OCI-LY1 (cell line): ENCODE results near the gene MICAL2.

Source experiments
- H2AFZ ChIP-seq: fragments of 200-600 bp; sonication (generic), shearing (Covaris generic); 2 replicates; pipeline ENCODE4 v1.6.0; 2014; ENCODE audit warnings: antibody characterized with exemption, mild to moderate bottlenecking, low read length
- H3F3A ChIP-seq: fragments of 200-600 bp; sonication (generic), shearing (Covaris generic); 2 replicates; pipeline ENCODE4 v1.6.0; 2014; ENCODE audit warnings: mild to moderate bottlenecking, antibody characterized with exemption, low read length, moderate library complexity; ENCODE audit not compliant: insufficient read depth
- H3K27ac ChIP-seq: fragments of 200-600 bp; sonication (generic); 2 replicates; pipeline ENCODE4 v1.5.1; 2014; ENCODE audit warnings: low read length, mixed run types, mild to moderate bottlenecking, low read depth; ENCODE audit not compliant: poor library complexity, severe bottlenecking
- H3K27me3 ChIP-seq: fragments of 200-600 bp; sonication (generic); 2 replicates; pipeline ENCODE4 v1.6.0; 2014; ENCODE audit warnings: antibody characterized with exemption, mild to moderate bottlenecking, low read length, moderate library complexity; ENCODE audit not compliant: insufficient read depth
- H3K36me3 ChIP-seq: fragments of 200-600 bp; sonication (generic); 2 replicates; pipeline ENCODE4 v1.6.1; 2014; ENCODE audit warnings: mild to moderate bottlenecking, antibody characterized with exemption, low read length, moderate library complexity, mixed read lengths; ENCODE audit not compliant: insufficient read depth
- H3K4me1 ChIP-seq: fragments of 200-600 bp; sonication (generic); 2 replicates; pipeline ENCODE4 v1.5.1; 2014; ENCODE audit warnings: mild to moderate bottlenecking, low read length, moderate library complexity; ENCODE audit not compliant: insufficient read depth, severe bottlenecking
- H3K4me2 ChIP-seq: fragments of 200-600 bp; sonication (generic), shearing (Covaris generic); 2 replicates; pipeline ENCODE4 v1.6.1; 2014; ENCODE audit warnings: low read length
- H3K4me3 ChIP-seq: fragments of 200-600 bp; sonication (generic); 2 replicates; pipeline ENCODE4 v1.5.1; 2014; ENCODE audit warnings: low read length, low read depth, mild to moderate bottlenecking, mixed read lengths; ENCODE audit not compliant: poor library complexity, severe bottlenecking
- H3K79me2 ChIP-seq: fragments of 200-600 bp; shearing (Covaris generic); 2 replicates; pipeline ENCODE4 v1.6.1; 2016; ENCODE audit warnings: mixed run types, low read length, mixed read lengths; ENCODE audit not compliant: insufficient read depth
- H3K9ac ChIP-seq: fragments of 200-600 bp; sonication (generic), shearing (Covaris generic); 2 replicates; pipeline ENCODE4 v1.6.1; 2014; ENCODE audit warnings: mild to moderate bottlenecking, low read length, mixed read lengths
- H3K9me2 ChIP-seq: fragments of 200-600 bp; sonication (generic), shearing (Covaris generic); 2 replicates; pipeline ENCODE4 v1.6.1; 2014; ENCODE audit warnings: low read depth, mild to moderate bottlenecking, low read length, mixed read lengths
- H3K9me3 ChIP-seq: fragments of 200-600 bp; shearing (Covaris generic); 2 replicates; pipeline ENCODE4 v1.6.1; 2014; ENCODE audit warnings: low read length, mixed read lengths
- H4K20me1 ChIP-seq: fragments of 200-600 bp; sonication (generic), shearing (Covaris generic); 2 replicates; pipeline ENCODE4 v1.6.0; 2016; ENCODE audit warnings: mild to moderate bottlenecking, low read length; ENCODE audit not compliant: insufficient read depth
- EZH2 ChIP-seq: fragments of 200-600 bp; sonication (generic), shearing (Covaris generic); IDR thresholded peaks from 2 replicates; pipeline ENCODE4 v1.8.0; 2017; ENCODE audit warnings: borderline replicate concordance, mixed run types, mild to moderate bottlenecking, antibody characterized with exemption, low read length, moderate library complexity, mixed read lengths
- TF ChIP-seq, protein P1 (sequence below): fragments of 200-600 bp; sonication (generic), shearing (Covaris generic); IDR thresholded peaks from 2 replicates; pipeline ENCODE4 v1.5.1; 2017; ENCODE audit warnings: mild to moderate bottlenecking, antibody characterized with exemption, low read length, moderate library complexity, mixed read lengths

MICAL2 gene

DNA sequence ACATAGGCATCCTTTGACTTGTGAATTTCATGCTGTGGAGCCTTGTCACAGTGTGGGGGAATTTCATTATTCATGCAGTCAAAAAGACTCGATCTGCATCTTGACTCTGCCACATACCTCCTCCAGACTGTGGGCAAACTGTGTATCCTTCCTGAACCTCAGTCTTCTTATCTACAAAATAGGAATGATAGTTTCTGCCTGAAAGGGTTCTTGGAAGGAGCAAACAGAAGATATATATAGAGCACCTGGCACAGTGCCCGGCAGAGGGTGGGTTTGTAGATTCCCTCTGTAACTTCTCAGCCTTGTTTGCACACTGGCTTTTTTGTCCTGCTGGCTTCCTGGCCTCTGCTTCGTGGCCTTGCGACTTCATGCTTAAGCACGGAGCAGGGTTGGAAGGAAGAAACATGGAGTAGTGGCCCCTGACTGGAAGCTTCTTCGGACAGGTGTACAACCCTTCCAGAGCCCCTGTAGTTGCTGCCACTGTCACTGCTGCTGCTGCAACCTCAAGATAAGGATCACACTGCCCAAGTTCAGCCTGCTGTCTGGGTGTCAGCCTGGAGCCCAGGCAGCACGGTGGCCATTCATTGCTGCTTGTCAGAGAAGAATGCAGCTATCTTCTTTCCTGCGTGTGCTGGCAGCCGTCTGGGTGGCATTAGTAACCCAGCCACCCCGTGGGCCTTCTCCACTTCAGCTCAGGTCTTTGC, 106.4 kb downstream of the MICAL2 start:
- no peaks in the 10 kb centered on the region for H3K9me3 ChIP-seq
- H3K27me3 ChIP-seq, result no peaks in the 10 kb centered on the region
- no peak overlapping the region for H3K27ac ChIP-seq
- no peak for TF ChIP-seq EZH2
- TF ChIP-seq, protein P1, sequence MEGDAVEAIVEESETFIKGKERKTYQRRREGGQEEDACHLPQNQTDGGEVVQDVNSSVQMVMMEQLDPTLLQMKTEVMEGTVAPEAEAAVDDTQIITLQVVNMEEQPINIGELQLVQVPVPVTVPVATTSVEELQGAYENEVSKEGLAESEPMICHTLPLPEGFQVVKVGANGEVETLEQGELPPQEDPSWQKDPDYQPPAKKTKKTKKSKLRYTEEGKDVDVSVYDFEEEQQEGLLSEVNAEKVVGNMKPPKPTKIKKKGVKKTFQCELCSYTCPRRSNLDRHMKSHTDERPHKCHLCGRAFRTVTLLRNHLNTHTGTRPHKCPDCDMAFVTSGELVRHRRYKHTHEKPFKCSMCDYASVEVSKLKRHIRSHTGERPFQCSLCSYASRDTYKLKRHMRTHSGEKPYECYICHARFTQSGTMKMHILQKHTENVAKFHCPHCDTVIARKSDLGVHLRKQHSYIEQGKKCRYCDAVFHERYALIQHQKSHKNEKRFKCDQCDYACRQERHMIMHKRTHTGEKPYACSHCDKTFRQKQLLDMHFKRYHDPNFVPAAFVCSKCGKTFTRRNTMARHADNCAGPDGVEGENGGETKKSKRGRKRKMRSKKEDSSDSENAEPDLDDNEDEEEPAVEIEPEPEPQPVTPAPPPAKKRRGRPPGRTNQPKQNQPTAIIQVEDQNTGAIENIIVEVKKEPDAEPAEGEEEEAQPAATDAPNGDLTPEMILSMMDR, result no peak
- H3F3A ChIP-seq, result no peaks in the 10 kb centered on the region
- H3K4me1 ChIP-seq, result no peaks in the 10 kb centered on the region
- no peak overlapping the region for H2AFZ ChIP-seq
- H3K9ac ChIP-seq, result no peak overlapping the region
- H3K79me2 ChIP-seq, result no peaks in the 10 kb centered on the region
- H3K4me3 ChIP-seq, result no peak overlapping the region
- H4K20me1 ChIP-seq, result no peaks in the 10 kb centered on the region
- no peaks in the 10 kb centered on the region for H3K36me3 ChIP-seq
- H3K4me2 ChIP-seq, result no peak overlapping the region
- H3K9me2 ChIP-seq, result no peaks in the 10 kb centered on the region

DNA sequence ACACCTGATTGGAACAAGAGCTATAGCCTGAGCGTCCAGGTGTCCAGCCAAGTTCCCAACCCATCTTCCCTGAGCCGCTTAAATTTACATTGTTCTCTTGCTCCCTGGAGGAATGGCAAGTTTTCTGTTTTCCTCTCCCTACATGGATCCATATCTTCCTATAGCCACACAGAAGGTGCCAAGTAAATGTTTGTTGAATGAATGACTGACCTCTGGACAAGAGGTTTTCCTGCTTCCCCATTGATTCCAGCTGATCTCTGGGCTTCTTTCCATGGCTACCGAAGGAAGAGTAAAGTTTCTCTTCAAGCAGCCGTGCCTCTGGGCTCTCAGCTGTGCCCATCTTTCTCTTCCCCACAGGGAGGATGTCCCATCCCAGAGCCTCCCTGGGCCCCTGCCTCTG, 107.5 kb downstream of the MICAL2 start:
- Histone ChIP-seq H3F3A (no peaks in the 10 kb centered on the region), H3K27ac (no peak overlapping the region), H3K4me3 (no peak overlapping the region), H3K4me2 (no peak overlapping the region), H3K4me1 (no peaks in the 10 kb centered on the region), H3K9me3 (no peaks in the 10 kb centered on the region), H2AFZ (no peak overlapping the region), H3K9me2 (no peaks in the 10 kb centered on the region), H3K9ac (no peak overlapping the region), H3K36me3 (no peaks in the 10 kb centered on the region), H3K27me3 (no peaks in the 10 kb centered on the region), H4K20me1 (no peaks in the 10 kb centered on the region), H3K79me2 (no peaks in the 10 kb centered on the region)
- no peak for TF ChIP-seq EZH2
- TF ChIP-seq, protein P1, result no peak

DNA sequence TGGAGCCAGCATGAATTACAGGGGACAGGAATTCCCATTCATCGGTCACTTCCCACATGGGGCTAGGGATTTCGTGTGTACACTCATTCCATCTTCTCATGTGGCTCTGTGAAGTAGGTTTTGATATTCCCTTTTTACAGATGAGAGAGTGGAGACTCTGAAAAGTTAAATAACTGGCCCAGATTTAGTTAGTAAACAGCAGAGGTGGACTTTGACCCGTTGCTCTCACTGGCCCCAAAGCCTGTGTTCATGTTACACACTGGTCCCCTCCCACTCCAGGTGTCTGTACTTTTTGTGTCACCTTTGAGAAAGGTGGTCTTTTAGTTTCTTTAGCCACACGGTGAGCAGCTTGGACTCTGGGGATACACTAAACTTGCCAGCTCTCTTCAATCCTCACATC, 108.5 kb downstream of the MICAL2 start:
- no peaks in the 10 kb centered on the region for H3K4me1 ChIP-seq
- no peak overlapping the region for H3K27ac ChIP-seq
- H4K20me1 ChIP-seq, result no peaks in the 10 kb centered on the region
- no peaks in the 10 kb centered on the region for H3K36me3 ChIP-seq
- H3K4me2 ChIP-seq, result no peak overlapping the region
- H3K9ac ChIP-seq, result no peak overlapping the region
- H3F3A ChIP-seq, result no peaks in the 10 kb centered on the region
- no peaks in the 10 kb centered on the region for H3K9me2 ChIP-seq
- H3K79me2 ChIP-seq, result no peaks in the 10 kb centered on the region
- H3K9me3 ChIP-seq, result no peaks in the 10 kb centered on the region
- no peaks in the 10 kb centered on the region for H3K27me3 ChIP-seq
- no peak overlapping the region for H2AFZ ChIP-seq
- no peak for TF ChIP-seq EZH2
- TF ChIP-seq, protein P1, result no peak
- H3K4me3 ChIP-seq, result no peak overlapping the region
